ENCODE results near the gene CGB2.

DNA sequence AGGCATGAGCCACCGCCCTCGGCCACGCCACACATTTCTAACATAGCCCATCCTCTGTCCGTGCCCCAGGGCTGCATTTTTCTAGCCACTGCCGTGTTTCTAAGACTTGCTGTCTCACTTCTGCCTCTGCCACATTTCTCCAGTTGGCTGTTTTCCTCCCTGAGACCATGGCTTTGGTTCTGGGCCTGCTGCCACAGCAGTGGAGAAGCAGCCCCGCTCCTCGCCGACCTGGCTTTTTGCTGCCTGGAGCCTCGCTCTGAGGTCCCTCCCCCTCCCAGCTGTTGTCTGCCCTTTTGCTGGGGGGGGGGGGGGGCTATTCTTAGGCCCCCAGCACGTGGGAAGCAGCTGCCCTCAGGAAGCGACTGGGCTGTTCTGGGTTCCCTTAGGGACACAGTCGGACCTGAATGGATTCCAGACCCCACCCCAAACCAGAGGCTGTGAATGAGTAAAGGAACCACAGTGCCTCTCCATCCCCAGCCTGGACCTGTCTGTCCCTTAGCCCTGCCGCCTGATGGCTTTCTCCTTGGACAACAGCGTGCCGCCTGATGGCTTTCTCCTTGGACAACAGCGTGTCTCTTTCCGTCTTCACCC, 41.9 kb upstream of the CGB2 start:
- TF ChIP-seq, protein P1, sequence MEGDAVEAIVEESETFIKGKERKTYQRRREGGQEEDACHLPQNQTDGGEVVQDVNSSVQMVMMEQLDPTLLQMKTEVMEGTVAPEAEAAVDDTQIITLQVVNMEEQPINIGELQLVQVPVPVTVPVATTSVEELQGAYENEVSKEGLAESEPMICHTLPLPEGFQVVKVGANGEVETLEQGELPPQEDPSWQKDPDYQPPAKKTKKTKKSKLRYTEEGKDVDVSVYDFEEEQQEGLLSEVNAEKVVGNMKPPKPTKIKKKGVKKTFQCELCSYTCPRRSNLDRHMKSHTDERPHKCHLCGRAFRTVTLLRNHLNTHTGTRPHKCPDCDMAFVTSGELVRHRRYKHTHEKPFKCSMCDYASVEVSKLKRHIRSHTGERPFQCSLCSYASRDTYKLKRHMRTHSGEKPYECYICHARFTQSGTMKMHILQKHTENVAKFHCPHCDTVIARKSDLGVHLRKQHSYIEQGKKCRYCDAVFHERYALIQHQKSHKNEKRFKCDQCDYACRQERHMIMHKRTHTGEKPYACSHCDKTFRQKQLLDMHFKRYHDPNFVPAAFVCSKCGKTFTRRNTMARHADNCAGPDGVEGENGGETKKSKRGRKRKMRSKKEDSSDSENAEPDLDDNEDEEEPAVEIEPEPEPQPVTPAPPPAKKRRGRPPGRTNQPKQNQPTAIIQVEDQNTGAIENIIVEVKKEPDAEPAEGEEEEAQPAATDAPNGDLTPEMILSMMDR (IDR thresholded peaks at IDR 0.05 in 4 of 5, conservative IDR thresholded peaks at IDR 0.05 in 1 of 5): no peak
- TF ChIP-seq POLR2A (IDR thresholded peaks at IDR 0.05): peak; percentile 78 to 93
